A673 (cell line): ENCODE measurements around the gene POU2F2. TPM values are rescaled to one million over a fixed set of nuclear protein-coding genes. Genes with fewer than 3 reads are reported as not detected.

Experiments used
- BruUV-seq: library from RNA; stranded (reverse); fragments of 400-500 nt; replicated peaks from 2 replicates; lab custom pipeline; 2021; lab: Mats Ljungman, UMichigan
- CTCF ChIA-PET: fragments of 300-600 bp; sonication (Branson Sonifier 250); formaldehyde crosslinking; loops from one replicate; lab custom pipeline; 2022; ENCODE audit warnings: antibody characterized with exemption; lab: Charles Lee
- POLR2A ChIA-PET: fragments of 300-600 bp; sonication (Branson Sonifier 250); formaldehyde crosslinking; loops from one replicate; lab custom pipeline; 2022; ENCODE audit warnings: antibody characterized with exemption; ENCODE audit not compliant: low non-redundant PET; lab: Charles Lee
- DNase-seq: peaks from one replicate; pipeline ENCODE4 v3.0.0-alpha.2; 2015; ENCODE audit warnings: low spot score
- H3K27ac ChIP-seq: fragments of 200-600 bp; sonication (generic); 2 replicates; pipeline ENCODE4 v1.5.1; 2016; ENCODE audit warnings: mixed run types, low read depth, mild to moderate bottlenecking, mixed read lengths, antibody characterized with exemption, low read length; ENCODE audit not compliant: poor library complexity, severe bottlenecking
- H3K27me3 ChIP-seq: fragments of 200-600 bp; sonication (generic); replicated peaks from 2 replicates; pipeline ENCODE4 v1.6.1; 2017; ENCODE audit warnings: mixed run types, low read depth, mild to moderate bottlenecking, mixed read lengths, antibody characterized with exemption, low read length; ENCODE audit not compliant: insufficient read depth, poor library complexity
- H3K36me3 ChIP-seq: fragments of 200-600 bp; sonication (generic); 2 replicates; pipeline ENCODE4 v1.6.1; 2016; ENCODE audit warnings: mixed run types, mild to moderate bottlenecking, mixed read lengths, antibody characterized with exemption, low read length; ENCODE audit not compliant: insufficient read depth, poor library complexity, severe bottlenecking
- H3K4me1 ChIP-seq: fragments of 200-600 bp; sonication (generic); 2 replicates; pipeline ENCODE4 v1.6.1; 2017; ENCODE audit warnings: mixed run types, mild to moderate bottlenecking, mixed read lengths, antibody characterized with exemption, low read length; ENCODE audit not compliant: insufficient read depth, poor library complexity, severe bottlenecking
- H3K4me3 ChIP-seq: fragments of 200-600 bp; sonication (generic); 2 replicates; pipeline ENCODE4 v1.5.1; 2016; ENCODE audit warnings: low read depth, mixed run types, mild to moderate bottlenecking, mixed read lengths, low read length; ENCODE audit not compliant: poor library complexity, severe bottlenecking
- H3K9me3 ChIP-seq: fragments of 200-600 bp; sonication (generic); 2 replicates; pipeline ENCODE4 v1.6.1; 2016; ENCODE audit warnings: mixed run types, low read depth, mild to moderate bottlenecking, mixed read lengths, antibody characterized with exemption, low read length; ENCODE audit not compliant: poor library complexity, severe bottlenecking
- EZH2 ChIP-seq: fragments of 200-600 bp; sonication (generic); IDR thresholded peaks from 2 replicates; pipeline ENCODE4 v1.6.1; 2017; ENCODE audit warnings: borderline replicate concordance, low read depth, mild to moderate bottlenecking, mixed read lengths, antibody characterized with exemption, low read length; ENCODE audit not compliant: poor library complexity, severe bottlenecking
- intact Hi-C: fragments of 100-400 bp; cut with micrococcal nuclease; formaldehyde crosslinking; loops from one replicate; pipeline ENCODE4 v1.10.0; 2022; ENCODE audit not compliant: unreplicated experiment
- total RNA-seq: library from RNA; stranded (reverse); gene quantifications from 2 replicates; pipeline ENCODE4 v1.2.3, GENCODE V29; 2021
- TF ChIP-seq, protein P1 (sequence below): fragments of 300-800, 200-600 bp; sonication (generic); conservative IDR thresholded peaks from 2 replicates; pipeline ENCODE4 v1.5.1; 2017; ENCODE audit warnings: low read depth, mild to moderate bottlenecking, antibody characterized with exemption, low read length, moderate library complexity, mixed read lengths

Gene POU2F2
- total RNA-seq, 1 experiment from 2014 or later = 2.5 TPM

DNA sequence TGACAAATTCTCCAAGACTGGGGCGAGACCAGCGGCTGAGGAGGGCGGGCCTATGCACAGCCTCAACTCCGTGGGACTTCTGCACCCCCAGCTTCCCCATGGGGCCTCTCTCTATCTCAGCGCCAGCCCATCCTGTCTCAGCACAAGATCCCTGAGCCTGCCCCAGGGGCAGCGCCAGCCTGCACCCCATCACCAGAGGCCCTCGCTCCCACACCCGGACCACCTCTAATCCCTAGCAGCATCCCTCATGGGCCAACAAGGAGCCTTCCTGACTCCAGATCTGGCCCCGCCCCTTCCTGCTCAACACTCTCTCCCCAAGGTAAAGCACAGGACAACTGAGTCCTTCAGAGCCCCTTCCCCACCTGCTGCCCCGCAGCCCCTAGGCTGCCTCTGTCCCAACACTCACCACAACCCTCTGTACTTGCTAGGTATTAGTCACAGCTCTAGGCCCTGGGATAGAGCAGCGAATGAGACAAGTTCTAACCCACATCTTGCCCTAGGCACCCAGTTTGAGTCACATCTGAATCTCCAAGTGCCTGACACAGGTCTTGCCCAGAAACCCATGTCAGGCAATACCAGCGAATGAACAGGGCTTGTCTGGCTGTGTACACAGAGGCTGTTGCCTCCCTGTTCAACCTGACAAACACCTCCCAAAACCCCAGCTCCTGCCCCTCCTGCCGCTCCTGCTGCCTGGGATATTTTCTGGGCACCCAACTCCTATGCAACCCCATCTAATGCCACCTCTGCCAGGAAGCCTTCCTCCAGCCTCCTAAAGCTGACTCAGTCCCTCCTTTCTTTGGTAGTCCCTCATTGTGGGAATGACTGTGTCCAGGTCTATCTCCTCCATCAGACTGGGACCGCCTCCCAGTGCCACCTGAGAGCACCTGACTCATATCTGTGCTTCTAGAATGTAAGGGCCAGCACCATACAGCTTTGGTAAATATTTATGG, 80.8 kb downstream of the POU2F2 start:
- POLR2A ChIA-PET = no interaction called here
- Histone ChIP-seq H3K36me3 (peaks cover 5% of the 10 kb centered on the region), H3K4me1 (no peaks in the 10 kb centered on the region), H3K4me3 (no peak overlapping the region), H3K9me3 (no peaks in the 10 kb centered on the region), H3K27ac (no peak overlapping the region), H3K27me3 (no peaks in the 10 kb centered on the region)
- CTCF ChIA-PET = no interaction called here
- TF ChIP-seq, protein P1, sequence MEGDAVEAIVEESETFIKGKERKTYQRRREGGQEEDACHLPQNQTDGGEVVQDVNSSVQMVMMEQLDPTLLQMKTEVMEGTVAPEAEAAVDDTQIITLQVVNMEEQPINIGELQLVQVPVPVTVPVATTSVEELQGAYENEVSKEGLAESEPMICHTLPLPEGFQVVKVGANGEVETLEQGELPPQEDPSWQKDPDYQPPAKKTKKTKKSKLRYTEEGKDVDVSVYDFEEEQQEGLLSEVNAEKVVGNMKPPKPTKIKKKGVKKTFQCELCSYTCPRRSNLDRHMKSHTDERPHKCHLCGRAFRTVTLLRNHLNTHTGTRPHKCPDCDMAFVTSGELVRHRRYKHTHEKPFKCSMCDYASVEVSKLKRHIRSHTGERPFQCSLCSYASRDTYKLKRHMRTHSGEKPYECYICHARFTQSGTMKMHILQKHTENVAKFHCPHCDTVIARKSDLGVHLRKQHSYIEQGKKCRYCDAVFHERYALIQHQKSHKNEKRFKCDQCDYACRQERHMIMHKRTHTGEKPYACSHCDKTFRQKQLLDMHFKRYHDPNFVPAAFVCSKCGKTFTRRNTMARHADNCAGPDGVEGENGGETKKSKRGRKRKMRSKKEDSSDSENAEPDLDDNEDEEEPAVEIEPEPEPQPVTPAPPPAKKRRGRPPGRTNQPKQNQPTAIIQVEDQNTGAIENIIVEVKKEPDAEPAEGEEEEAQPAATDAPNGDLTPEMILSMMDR = no peak
- intact Hi-C loops = no loop called here
- no peak for DNase-seq
- BruUV-seq = no TSS peak

DNA sequence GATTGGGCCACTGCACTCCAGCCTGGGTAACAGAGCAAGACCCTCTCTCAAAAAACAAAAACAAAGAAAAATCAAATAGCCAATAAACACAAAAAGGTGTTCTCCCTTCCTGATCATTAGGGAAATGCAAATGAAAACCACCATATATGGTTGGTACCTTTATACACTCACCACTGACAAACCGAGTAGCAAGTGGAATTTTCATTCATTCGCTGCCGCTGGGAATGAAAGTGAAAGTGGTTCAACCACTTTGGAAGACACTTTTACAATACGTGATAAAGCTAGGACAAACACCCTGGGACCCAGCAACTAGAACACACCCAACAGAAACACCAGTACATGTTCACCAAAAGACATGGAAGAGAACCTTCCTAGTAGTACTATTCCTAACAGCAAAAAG, 83.3 kb downstream of the POU2F2 start:
- ChIA-PET CTCF (no interaction called here), POLR2A (no interaction called here)
- no peaks in the 10 kb centered on the region for H3K9me3 ChIP-seq
- no peaks in the 10 kb centered on the region for H3K27me3 ChIP-seq
- DNase-seq = no peak
- H3K27ac ChIP-seq = no peak overlapping the region
- no peak overlapping the region for H3K4me3 ChIP-seq
- intact Hi-C loops = no loop called here
- peaks cover 4% of the 10 kb centered on the region for H3K36me3 ChIP-seq
- H3K4me1 ChIP-seq = no peaks in the 10 kb centered on the region
- no peak for TF ChIP-seq EZH2
- TF ChIP-seq, protein P1 = no peak
- no TSS peak for BruUV-seq

DNA sequence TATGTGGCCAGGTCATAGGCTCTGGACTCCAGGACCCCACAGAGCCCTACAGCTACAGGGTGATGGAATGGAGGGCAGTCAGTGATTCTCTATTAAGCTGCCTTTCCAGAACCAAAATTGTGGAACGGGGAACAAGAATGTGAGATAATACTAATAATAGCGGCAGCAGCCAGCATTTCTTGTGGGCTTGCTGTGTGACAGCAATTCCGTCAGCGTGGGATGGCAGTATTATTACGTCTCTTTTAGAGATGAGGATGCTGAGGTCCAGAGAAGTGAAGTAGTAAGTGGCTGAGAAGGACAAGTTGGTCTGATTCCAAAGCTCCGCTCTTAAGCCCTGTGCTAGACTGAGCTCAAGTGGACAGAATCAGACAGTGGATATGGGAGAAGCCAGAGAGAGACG, 86.7 kb downstream of the POU2F2 start:
- CTCF ChIA-PET = no interaction called here
- POLR2A ChIA-PET = no interaction called here
- no TSS peak for BruUV-seq

More for the DNA sequence above, 86.7 kb downstream of the POU2F2 start:
- Histone ChIP-seq H3K36me3 (peaks cover 9% of the 10 kb centered on the region), H3K9me3 (no peaks in the 10 kb centered on the region), H3K27ac (no peak overlapping the region), H3K4me3 (no peak overlapping the region), H3K27me3 (no peaks in the 10 kb centered on the region), H3K4me1 (no peaks in the 10 kb centered on the region)
- no peak for DNase-seq
- intact Hi-C loops = no loop called here
- no peak for TF ChIP-seq EZH2
- TF ChIP-seq, protein P1 = no peak
